NCI-H2196 (cell line): Measurements from ENCODE around the gene KIF2A.
"Not testable (repeated sequence)": the region's sequence is repeated elsewhere in the genome, so short reads cannot be mapped to it uniquely, and the experiment has no call there.

Experiments
- DNase-seq: peaks from one replicate; lab custom pipeline; 2025; ENCODE audit not compliant: unreplicated experiment; lab: John Stamatoyannopoulos, UW

The KIF2A gene

GRCh38 chr5:62289813-62290212, 16.2 kb upstream of the KIF2A start:
- DNase-seq, result no peak

GRCh38 chr5:62291829-62292228, 14.2 kb upstream of the KIF2A start:
- not testable (repeated sequence) for DNase-seq

GRCh38 chr5:62296998-62297397, 9.0 kb upstream of the KIF2A start:
- no peak for DNase-seq

- DNase-seq, result no peak
Measured at GRCh38 chr5:62298118-62298517, 7.9 kb upstream of the KIF2A start.

GRCh38 chr5:62299101-62299500, 6.9 kb upstream of the KIF2A start:
- DNase-seq, result no peak

GRCh38 chr5:62299600-62299999, 6.4 kb upstream of the KIF2A start:
- no peak for DNase-seq

GRCh38 chr5:62305358-62305714, 670 bp upstream of the KIF2A start:
- no peak for DNase-seq

GRCh38 chr5:62306323-62306895, 403 bp downstream of the KIF2A start:
- DNase-seq, result peak; percentile 26

GRCh38 chr5:62306896-62307689, 1.1 kb downstream of the KIF2A start:
- DNase-seq, result no peak

- DNase-seq, result no peak
Measured at GRCh38 chr5:62308439-62308838, 2.4 kb downstream of the KIF2A start.

GRCh38 chr5:62309107-62309506, 3.1 kb downstream of the KIF2A start:
- DNase-seq, result no peak

- DNase-seq, result no peak
Measured at GRCh38 chr5:62310426-62311143, 4.6 kb downstream of the KIF2A start.

GRCh38 chr5:62312036-62312435, 6.0 kb downstream of the KIF2A start:
- DNase-seq, result no peak

GRCh38 chr5:62312674-62313073, 6.7 kb downstream of the KIF2A start:
- DNase-seq, result no peak

GRCh38 chr5:62314213-62314830, 8.3 kb downstream of the KIF2A start:
- DNase-seq, result no peak

- no peak for DNase-seq
Measured at GRCh38 chr5:62315376-62316175, 9.6 kb downstream of the KIF2A start.

GRCh38 chr5:62316176-62316502, 10.1 kb downstream of the KIF2A start:
- no peak for DNase-seq

- DNase-seq, result no peak
Measured at GRCh38 chr5:62317810-62318209, 11.8 kb downstream of the KIF2A start.

GRCh38 chr5:62322484-62322883, 16.5 kb downstream of the KIF2A start:
- DNase-seq, result no peak

- no peak for DNase-seq
Measured at GRCh38 chr5:62326302-62326701, 20.3 kb downstream of the KIF2A start.

- no peak for DNase-seq
Measured at GRCh38 chr5:62326702-62327101, 20.7 kb downstream of the KIF2A start.
